ENCODE data around the gene CNTN4.

Gene CNTN4

DNA sequence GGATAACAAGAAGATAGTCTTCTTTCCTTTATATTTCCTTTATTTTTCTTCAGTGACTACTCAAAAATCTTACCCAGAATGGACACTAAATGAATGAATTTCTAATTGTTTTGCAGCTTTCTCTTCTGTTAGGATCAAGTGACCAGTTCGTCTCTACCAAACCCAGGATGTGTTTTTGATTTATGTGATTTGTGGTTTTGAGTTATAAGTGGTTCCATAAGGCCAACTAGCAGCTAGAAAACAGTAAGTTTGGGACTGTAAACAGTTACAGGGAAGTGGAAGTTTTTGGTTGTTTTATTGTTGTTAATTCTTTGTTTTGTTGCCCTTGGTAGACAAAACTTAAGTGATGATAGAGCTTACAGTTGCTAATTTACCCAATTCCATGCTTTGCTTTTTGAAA is 555.0 kb downstream of the CNTN4 start:
- DNase-seq (ENCODE audit: low read depth, low spot score): no peak
- no peak overlapping the region for H3K27ac ChIP-seq

DNA sequence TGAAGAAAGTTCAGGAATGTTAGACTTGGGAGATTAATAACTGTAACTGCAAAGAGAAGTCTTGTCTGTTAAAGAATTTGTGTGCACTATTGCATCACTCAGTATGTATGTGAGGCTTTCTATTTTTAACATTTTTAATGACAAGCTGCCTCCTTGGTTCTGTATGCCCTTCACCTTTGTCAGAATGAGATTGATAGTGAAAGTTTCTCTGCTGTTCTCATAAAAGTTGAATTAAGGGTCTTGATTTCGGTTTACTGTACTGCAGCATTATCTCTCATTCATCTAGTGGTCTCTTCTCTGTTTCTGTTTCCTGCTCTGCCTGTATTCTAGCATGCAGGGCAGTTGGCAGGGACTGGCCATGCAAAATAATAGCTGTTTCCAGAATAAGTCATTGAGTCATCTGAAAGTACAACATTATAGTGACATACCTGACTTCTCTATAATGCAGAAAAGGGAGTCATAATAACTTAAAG is 556.6 kb downstream of the CNTN4 start:
- no peak for DNase-seq (ENCODE audit: low read depth, low spot score)
- no peak overlapping the region for H3K27ac ChIP-seq

DNA sequence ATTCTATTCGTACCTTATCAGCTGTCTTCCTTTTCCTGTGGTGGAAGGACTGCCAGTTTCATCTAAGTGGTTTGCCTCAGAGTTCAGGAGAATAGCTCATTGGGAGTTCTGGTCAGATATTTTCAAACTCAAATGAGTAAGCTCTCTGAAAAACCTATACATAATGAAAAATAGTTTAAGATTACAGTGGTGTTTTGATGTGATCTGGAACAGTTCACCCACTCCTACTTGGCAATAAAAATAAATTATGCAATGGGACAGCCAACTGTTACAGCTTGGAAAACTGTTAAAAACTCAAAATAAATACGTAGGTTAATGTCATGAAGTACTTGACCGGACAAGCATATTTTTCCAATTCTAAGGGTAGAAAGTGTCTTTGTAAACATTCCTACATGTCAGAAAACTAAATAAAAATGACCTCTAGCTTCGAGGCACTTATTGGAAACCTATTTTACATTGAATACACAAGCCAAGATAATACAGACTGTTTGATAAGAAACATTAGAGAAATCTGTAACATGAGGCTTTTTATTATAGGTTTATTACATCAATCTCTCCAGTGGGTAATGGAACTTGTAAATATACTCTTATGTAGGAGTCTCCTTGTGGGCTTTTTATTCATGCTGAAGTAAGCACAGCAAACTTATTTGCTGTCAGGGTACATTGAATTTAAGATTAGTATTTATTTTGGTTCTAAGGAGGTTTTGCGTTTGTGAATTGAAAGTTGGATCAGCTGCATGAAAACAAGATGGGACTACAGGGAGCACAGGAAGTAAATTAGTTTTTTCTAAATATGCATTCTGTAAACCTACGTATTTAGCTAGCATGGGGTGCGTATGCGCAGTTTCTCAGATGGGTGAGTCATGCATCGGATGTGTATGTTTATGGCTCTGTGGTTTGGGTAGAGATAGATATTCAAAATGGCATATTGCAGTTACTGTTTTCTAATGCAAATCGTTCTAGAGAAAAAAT is 558.4 kb downstream of the CNTN4 start:
- no peak for DNase-seq (ENCODE audit: low read depth, low spot score)
- H3K27ac ChIP-seq: no peak overlapping the region

DNA sequence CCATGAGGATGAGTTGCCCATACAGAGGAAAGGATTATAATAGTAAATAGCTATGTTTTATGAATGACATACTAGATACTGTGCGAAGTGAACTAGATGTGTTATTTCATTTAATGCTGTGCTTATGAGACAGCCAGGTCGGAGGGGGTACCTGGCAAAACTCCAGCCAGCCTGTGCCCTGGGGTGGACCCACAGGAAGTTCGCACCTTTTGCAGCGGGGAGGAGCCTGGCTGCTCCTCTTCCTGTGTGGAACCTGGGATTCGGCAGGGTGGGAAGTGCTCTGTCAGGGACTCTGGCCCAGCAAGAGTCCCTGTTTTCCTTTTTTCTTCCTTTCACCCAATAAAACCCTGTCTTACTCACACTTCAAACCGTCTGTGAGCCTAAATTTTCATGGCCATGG is 559.3 kb downstream of the CNTN4 start:
- no peak for DNase-seq (ENCODE audit: low read depth, low spot score)
- H3K27ac ChIP-seq: no peak overlapping the region

DNA sequence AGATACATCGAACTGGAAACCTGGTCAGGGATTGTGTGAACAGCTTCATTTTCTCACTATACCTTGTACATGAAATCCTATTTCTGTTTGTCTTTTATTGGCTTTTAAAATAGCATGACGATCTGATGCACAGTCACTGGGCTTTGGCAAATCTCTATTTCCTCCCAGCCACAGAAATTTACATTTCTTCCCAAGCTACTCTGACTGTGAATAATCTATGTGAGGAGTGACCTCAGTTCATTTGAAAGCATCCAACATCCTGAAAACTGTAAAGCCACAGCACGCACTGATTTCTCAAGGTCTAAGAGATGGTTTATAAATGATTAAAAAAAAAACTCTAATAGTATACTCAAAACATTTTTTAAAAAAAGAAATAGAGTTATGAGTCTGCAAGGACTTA is 561.2 kb downstream of the CNTN4 start:
- DNase-seq (ENCODE audit: low read depth, low spot score): no peak
- H3K27ac ChIP-seq: no peak overlapping the region

DNA sequence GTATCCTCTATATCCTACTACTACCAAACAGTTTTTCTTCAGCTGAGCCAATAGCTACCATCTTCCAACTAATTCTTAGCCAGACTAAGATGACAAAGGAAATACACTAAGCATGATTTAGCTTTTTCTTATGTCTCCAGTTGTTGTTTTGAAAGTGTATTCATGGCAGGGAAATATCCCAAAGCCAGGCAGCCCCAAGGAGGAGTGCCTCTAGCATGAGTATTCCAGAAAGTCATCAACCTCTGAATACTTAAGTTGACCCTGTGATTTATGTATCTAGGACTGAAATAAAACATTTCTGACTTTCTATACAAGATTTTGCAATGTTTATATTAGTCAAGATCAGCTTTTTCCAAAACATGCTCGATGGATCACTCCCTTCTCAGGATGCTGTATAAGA is 562.4 kb downstream of the CNTN4 start:
- H3K27ac ChIP-seq: no peak overlapping the region
- DNase-seq (ENCODE audit: low read depth, low spot score): no peak

DNA sequence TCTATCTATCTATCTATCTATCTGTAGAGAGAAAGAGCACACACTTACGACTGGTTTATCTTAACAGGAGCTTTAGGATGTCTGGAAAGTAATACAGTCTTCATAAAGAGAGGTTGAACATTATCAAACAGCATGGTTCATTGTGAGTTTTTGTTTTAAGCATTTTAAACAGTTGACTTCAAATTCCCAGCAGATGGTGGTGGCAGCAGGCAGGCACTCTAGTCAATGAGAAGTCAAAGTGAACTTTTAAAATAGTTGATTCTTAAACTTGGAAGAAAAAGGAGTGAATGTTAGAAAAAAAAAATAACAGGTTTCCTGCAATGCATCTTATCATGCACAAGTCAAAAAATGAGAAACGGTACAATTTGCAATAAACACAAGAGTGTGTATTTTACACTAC is 578.8 kb downstream of the CNTN4 start:
- no peak for DNase-seq (ENCODE audit: low read depth, low spot score)
- no peak overlapping the region for H3K27ac ChIP-seq

DNA sequence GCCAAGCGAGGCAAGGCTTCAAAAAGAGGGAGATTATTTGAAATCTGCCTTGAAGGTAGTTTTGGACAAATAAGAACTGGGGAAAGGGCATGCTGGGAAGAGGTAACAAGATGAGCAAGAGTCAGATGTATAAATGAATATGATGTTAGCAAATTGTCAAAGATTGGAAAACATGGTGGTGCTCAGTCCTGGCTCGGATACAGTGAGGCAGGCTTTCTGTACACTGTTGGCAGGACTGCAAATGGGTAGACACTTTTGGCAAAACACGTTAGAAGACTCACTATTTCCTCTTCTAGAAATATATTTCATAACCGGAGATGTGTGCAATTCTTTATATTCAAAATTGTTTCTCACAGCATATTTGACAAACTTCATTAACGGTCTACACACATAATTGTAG is 581.6 kb downstream of the CNTN4 start:
- DNase-seq (ENCODE audit: low read depth, low spot score): no peak
- no peak overlapping the region for H3K27ac ChIP-seq

DNA sequence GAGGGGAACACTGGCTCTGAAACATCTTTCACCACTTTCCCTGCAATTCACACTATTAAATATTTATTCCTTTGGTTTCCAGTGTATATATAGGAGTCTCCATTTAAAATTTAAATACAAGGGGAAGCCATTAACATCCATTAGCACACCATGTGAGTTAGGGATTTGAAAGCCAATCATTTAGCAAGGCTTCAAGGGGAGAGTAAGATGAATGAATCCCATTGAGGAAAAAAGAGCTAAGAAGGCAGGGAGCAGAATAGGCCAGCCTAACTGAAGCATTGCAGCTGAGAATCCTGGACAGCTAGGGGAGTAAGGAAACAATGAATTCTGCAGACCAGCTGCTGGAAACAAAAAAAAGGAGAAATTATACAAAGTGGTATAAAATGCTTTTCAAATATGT is 585.4 kb downstream of the CNTN4 start:
- no peak for DNase-seq (ENCODE audit: low read depth, low spot score)
- no peak overlapping the region for H3K27ac ChIP-seq

DNA sequence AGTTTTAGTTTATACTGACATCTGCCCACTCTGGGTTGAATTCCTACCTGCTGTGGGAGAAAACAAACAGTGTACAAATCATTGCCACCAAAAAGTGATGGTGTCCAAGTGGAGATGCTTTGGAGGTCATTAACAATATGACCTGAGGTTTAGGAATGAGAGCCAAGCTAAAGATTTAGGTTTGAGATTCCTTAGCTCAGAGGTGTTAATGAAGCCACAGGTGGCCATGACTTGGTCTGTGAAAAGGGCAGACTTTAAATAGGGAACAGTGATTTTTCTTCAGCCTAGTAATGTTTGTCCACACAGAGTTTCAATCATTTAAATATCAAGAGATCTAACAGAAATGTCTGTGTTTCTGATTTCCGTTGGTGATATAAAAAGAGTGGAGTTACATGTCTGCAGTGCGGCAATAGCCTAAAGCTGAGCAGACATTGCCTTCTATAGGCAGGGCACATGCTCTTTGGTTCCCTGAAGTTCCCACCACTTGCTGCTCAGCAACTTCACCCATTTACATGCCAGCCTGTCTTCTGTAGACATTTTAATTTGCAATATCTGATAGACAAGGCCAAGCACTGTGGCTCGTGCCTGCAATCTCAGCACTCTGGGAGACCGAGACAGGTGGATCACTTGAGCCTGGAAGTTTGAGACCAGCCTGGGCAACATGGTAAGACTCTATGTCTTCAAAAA is 588.3 kb downstream of the CNTN4 start:
- no peak overlapping the region for H3K27ac ChIP-seq
- no peak for DNase-seq (ENCODE audit: low read depth, low spot score)

DNA sequence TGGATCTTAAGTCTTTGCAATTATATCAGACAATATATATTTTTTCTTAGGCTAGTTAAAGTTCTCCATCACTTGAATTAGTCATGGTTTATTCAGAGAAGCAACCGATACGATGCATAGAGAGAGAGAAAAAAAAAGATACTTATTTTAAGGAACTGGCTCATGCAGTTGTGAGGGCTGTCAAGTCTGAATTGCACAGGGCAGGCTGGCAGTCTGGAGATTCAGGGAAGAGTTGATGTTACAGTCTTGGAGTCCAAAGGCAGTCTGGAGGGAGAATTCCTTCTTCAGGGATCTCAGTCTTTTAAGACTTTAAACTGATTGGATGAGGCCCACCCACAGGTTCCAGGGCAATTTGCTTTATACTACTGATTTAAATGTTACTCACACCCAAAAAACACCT is 598.9 kb downstream of the CNTN4 start:
- DNase-seq (ENCODE audit: low read depth, low spot score): no peak
- H3K27ac ChIP-seq: no peak overlapping the region

DNA sequence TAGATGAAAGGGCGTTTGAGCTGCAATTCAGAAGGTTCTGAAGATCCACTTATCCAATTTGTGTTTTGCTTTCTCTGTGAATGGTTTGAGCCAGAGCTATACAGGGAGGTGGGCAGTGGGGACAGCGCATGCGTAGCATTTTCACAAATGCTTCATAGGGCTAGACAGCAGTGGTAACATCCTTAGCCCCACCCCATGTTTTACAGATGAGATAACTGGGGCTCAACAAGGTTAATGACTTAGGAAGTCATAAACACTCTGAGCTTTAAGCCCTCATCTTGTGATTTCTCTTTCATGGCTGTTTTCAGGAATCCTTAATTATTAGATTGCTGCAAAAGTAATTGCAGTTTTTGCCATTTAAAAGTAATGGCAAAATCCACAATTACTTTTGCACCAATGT is 602.8 kb downstream of the CNTN4 start:
- H3K27ac ChIP-seq: no peak overlapping the region
- no peak for DNase-seq (ENCODE audit: low read depth, low spot score)

DNA sequence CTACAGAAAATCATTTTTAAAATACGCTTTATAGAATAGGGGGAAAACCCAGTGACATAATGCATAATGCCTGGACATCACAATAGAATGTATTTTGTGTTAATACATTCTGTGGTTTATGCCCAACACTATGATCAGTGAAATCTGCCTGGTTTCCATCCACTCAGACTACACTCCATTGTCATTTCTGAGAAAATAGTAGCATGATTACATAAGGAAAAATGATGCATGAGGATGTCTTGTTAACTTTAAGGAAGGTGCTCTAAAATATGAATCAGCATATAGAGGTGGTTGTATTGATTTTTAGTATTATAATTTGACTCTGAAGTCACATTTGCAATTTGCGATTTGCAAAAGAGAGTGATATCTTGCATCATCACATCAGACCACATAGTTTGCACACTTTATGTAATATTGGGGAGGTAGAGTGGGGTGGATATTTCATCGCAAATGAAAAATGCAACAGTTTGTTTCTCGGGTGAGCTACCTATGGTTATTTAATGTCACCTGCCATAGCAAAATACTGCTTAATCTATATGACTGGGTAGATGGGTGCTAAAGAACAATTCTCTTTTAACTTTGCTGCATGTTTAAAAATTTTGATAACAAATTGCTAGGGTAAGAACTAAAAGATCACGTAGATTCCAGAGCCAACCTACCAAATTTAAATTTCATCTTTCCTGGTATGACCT is 607.6 kb downstream of the CNTN4 start:
- H3K27ac ChIP-seq: no peak overlapping the region
- no peak for DNase-seq (ENCODE audit: low read depth, low spot score)

DNA sequence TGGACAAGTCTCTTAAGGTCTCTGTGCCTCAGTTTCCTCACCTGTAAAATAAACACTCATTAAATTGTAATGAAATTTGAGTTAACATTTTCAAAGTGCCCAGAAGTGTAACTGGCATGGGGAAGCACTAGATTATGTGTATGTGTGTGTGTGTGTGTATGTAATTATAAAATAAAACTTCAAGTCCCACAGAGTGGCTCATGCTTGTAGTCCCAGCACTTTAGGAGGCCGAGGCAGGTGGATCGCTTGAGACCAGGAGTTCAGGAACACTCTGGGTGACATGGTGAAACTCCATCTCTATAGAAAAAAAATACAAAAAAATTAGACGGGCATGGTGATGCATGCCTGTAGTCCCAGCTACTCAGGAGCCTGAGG is 608.2 kb downstream of the CNTN4 start:
- no peak for DNase-seq (ENCODE audit: low read depth, low spot score)
- no peak overlapping the region for H3K27ac ChIP-seq

DNA sequence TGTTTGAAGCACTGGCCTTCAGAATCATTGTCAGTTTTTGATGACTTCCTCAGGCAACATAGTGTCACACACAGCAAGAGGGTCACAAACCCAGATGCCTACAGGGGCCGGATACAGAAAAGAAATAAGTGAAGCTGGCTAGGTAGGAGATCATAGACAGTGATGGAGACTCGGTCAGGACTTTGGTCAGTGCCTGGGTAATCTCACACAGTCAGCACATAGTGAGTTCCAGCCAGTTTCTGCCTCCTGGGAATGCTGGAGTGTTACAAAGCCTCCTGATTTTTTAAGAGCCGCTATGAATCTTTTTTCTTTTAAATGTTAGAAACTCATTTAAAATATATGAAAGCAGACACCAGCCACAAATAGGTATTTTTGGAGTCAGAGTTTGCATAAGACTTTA is 612.4 kb downstream of the CNTN4 start:
- DNase-seq (ENCODE audit: low read depth, low spot score): no peak
- H3K27ac ChIP-seq: no peak overlapping the region

DNA sequence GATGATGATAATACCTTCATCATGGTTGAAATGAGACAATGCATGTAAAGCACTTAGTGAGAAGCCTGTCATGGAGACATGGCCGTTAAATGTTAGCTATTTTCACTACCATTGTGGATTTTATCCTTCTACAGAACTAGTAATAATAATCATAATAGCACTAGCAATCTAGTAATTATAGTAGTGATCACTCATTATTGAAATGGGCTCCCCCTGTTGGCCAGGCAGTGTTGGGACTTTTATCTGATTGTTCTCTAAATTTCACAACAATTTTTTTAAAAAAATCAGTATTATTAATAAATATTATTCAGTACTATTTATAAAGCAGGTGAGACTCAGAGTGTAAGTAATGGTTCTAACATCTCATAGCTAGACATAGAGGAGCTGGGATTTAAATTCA is 615.3 kb downstream of the CNTN4 start:
- H3K27ac ChIP-seq: no peak overlapping the region
- DNase-seq (ENCODE audit: low read depth, low spot score): no peak

DNA sequence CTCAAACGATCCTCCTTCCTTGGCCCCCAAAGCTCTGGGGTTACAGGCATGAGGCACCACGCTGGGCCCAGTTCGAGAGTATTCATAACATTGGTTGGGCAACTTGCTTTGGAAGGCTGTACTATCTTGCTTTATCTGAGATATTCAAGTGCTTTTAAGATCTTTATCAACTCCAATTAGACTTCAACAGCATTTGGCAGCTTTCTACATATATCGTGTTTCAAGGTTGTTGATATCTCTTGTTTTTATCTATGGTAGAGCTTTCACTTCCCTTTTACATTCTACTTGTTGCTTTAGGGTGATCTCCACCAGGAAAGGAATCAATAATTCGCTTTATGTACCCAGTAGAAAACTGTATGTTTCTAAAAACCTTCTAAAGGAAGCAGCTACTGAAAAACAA is 616.2 kb downstream of the CNTN4 start:
- no peak overlapping the region for H3K27ac ChIP-seq
- no peak for DNase-seq (ENCODE audit: low read depth, low spot score)

DNA sequence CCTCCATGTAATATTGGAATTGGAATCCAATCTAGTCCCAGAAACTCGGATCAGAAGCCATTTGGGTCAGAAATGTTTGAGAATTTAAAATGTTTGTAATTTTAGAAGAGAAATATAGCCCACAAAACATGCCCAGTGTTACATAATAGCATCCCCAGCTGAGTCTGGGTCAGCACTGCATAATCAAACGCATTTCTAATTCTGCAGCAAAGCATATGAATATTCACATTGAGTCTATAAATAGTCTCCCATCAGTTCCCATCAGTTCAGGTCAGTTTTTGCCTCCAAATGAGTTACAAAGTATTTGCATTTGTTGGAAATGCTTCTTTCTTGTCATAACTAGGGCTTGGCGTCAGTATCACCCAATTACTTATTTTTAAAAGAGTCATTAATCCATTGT is 628.4 kb downstream of the CNTN4 start:
- DNase-seq (ENCODE audit: low read depth, low spot score): no peak
- H3K27ac ChIP-seq: no peak overlapping the region

DNA sequence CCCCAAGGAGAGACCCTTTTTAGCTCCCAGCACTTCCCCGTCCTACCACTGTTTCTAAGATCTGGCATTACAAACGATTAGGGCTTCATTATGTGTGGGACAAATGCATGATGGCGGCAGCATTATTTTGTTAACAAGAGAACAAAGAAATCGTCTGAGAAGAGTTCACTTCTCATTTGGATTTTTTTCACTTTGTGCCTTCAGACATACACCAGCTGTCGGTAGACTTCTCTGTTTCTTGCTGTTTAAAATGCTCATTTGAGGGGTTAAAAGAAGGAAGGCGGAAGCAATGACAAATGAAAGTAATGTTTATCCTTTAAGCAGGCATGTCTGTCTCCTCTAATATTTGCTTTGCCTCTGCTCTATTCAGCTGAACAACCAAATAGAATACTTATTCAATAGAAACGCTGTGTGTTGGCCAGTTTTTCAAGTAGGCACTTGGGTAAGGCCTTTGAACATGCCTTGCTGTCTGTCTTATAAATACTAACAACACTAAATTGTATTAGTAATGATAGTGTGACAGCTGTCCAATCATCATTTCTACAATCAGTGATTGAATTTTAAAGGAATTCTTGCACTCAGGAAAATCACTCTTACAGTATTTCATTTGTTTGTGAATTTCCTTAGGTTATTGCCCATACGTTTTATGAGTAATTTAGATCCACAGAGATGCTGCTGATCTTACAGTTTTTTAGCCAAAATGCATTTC is 629.1 kb downstream of the CNTN4 start:
- DNase-seq (ENCODE audit: low read depth, low spot score): no peak
- no peak overlapping the region for H3K27ac ChIP-seq

DNA sequence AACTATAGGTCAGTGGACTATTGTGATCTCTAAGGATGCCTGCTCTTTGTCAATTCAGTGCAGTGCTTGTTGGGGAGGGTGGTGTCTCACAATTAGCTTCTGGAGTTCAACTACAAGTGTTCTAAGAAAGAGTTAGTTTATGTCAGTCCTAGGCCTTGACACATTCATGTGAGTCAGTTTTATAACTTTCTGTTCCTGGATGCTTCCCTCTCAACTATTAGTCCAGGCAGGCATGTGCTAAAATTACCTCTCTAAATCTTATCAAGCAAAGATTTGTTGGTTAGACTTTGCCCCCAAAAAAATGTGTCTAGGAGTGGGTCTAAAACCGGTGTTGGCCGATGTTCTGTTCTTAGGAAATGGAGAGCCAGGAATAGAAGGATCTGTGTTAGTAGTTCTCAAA is 633.2 kb downstream of the CNTN4 start:
- no peak for DNase-seq (ENCODE audit: low read depth, low spot score)
- no peak overlapping the region for H3K27ac ChIP-seq

Measured in epithelial cell of prostate (primary cell).